Lower leg skin (tissue), 3 donors: ENCODE data around the gene TRPM2.

ENCODE experiments used
- CTCF ChIP-seq, 3 donors: fragments of 450-650 bp; IDR thresholded peaks; one replicate each; pipeline ENCODE4 v1.5.1; 2016; ENCODE audit warnings: antibody characterized with exemption in 3 of 3, mild to moderate bottlenecking in 3 of 3, moderate library complexity in 2 of 3
- POLR2A ChIP-seq, 2 donors: fragments of 450-650 bp; IDR thresholded peaks; one replicate each; pipeline ENCODE4 v1.6.1; 2016 to 2017; ENCODE audit warnings: antibody characterized with exemption in 2 of 2, mild to moderate bottlenecking in 1 of 2, moderate library complexity in 1 of 2

- no peak for TF ChIP-seq CTCF (IDR thresholded peaks at IDR 0.05)
- no peak for TF ChIP-seq POLR2A (IDR thresholded peaks at IDR 0.05)
These were observed 81.1 kb downstream of the TRPM2 start for GRCh38 chr21:44434568-44434925.
